Effector memory CD8-positive, alpha-beta T cell (primary cell): ENCODE results near the gene ENPP7.
"Not testable (repeated sequence)": the region's sequence is repeated elsewhere in the genome, so short reads cannot be mapped to it uniquely, and the experiment has no call there.

Experiments
- ATAC-seq: fragments of 150-1000 bp; cut with Tn5 transposase; replicated peaks from 2 replicates; pipeline ENCODE4 v1.10.0; 2021; ENCODE audit warnings: mild to moderate bottlenecking, moderate library complexity
- DNase-seq, 3 experiments: peaks; one replicate each; pipeline ENCODE4 v3.0.0; 2021
- H3K27ac Mint-ChIP-seq, 2 donors: one replicate each; pipeline ENCODE4 v1.8.0; 2022; ENCODE audit warnings: mild to moderate bottlenecking in 2 of 2, mixed read lengths in 2 of 2, moderate library complexity in 2 of 2
- H3K27me3 Mint-ChIP-seq, 2 donors: one replicate each; pipeline ENCODE4 v1.8.0; 2022; ENCODE audit warnings: mixed read lengths in 2 of 2
- H3K36me3 Mint-ChIP-seq: one replicate; pipeline ENCODE4 v1.8.0; 2022; ENCODE audit warnings: mild to moderate bottlenecking, moderate library complexity, mixed read lengths; ENCODE audit not compliant: insufficient read depth
- H3K4me1 Mint-ChIP-seq, 2 donors: one replicate each; pipeline ENCODE4 v1.8.0; 2022; ENCODE audit warnings: low read depth in 2 of 2, mixed read lengths in 2 of 2
- H3K4me3 Mint-ChIP-seq, 2 donors: one replicate each; pipeline ENCODE4 v1.8.0; 2022; ENCODE audit warnings: mild to moderate bottlenecking in 2 of 2, mixed read lengths in 2 of 2, moderate library complexity in 2 of 2
- H3K9me3 Mint-ChIP-seq, 2 donors: one replicate each; pipeline ENCODE4 v1.8.0; 2022; ENCODE audit warnings: mixed read lengths in 2 of 2

The ENPP7 gene

GRCh38 chr17:79754903-79755302 lies 24.2 kb downstream of the ENPP7 start:
- not testable (repeated sequence) for H3K27ac Mint-ChIP-seq, H3K4me1 Mint-ChIP-seq, DNase-seq, ATAC-seq, H3K4me3 Mint-ChIP-seq, H3K9me3 Mint-ChIP-seq, H3K36me3 Mint-ChIP-seq
- peaks cover 25 to 64% of the 10 kb centered on the region in 2 donors for H3K27me3 Mint-ChIP-seq

- no peak overlapping the region for H3K4me3 Mint-ChIP-seq
- ATAC-seq (no peak), DNase-seq (no peak)
- H3K4me1 Mint-ChIP-seq: no peaks in the 10 kb centered on the region
- H3K9me3 Mint-ChIP-seq: no peaks in the 10 kb centered on the region
- peaks cover 5% of the 10 kb centered on the region for H3K36me3 Mint-ChIP-seq
- no peak overlapping the region for H3K27ac Mint-ChIP-seq
- peaks cover 24 to 68% of the 10 kb centered on the region in 2 donors for H3K27me3 Mint-ChIP-seq
These were observed 24.8 kb downstream of the ENPP7 start for GRCh38 chr17:79755591-79755990.

GRCh38 chr17:79757140-79757745 lies 26.5 kb downstream of the ENPP7 start:
- H3K4me1 Mint-ChIP-seq: no peaks in the 10 kb centered on the region
- peaks cover 10 to 60% of the 10 kb centered on the region in 2 donors for H3K27me3 Mint-ChIP-seq
- DNase-seq (no peak), ATAC-seq (no peak)
- no peaks in the 10 kb centered on the region for H3K9me3 Mint-ChIP-seq
- no peak overlapping the region for H3K4me3 Mint-ChIP-seq
- H3K27ac Mint-ChIP-seq: no peak overlapping the region
- H3K36me3 Mint-ChIP-seq: peaks cover 5% of the 10 kb centered on the region

- Mint-ChIP-seq H3K36me3 (peaks cover 5% of the 10 kb centered on the region), H3K27me3 (peaks cover 18 to 64% of the 10 kb centered on the region in 2 donors), H3K4me3 (no peak overlapping the region), H3K9me3 (no peaks in the 10 kb centered on the region), H3K27ac (no peak overlapping the region), H3K4me1 (no peaks in the 10 kb centered on the region)
- no peak for ATAC-seq
- DNase-seq: no peak
These were observed 27.5 kb downstream of the ENPP7 start for GRCh38 chr17:79758271-79758670.

- Mint-ChIP-seq H3K4me1 (no peaks in the 10 kb centered on the region), H3K4me3 (no peak overlapping the region), H3K9me3 (no peaks in the 10 kb centered on the region), H3K27ac (no peak overlapping the region), H3K27me3 (peaks cover 18 to 52% of the 10 kb centered on the region in 2 donors), H3K36me3 (peaks cover 5% of the 10 kb centered on the region)
- DNase-seq: no peak
- ATAC-seq: no peak
These were observed 29.6 kb downstream of the ENPP7 start for GRCh38 chr17:79760197-79760906.

- H3K27me3 Mint-ChIP-seq: peaks cover 24 to 48% of the 10 kb centered on the region in 2 donors
- H3K27ac Mint-ChIP-seq: no peak overlapping the region
- H3K9me3 Mint-ChIP-seq: no peaks in the 10 kb centered on the region
- no peak for ATAC-seq
- H3K4me1 Mint-ChIP-seq: no peaks in the 10 kb centered on the region
- H3K4me3 Mint-ChIP-seq: no peak overlapping the region
- H3K36me3 Mint-ChIP-seq: peaks cover 3% of the 10 kb centered on the region
- no peak for DNase-seq
These were observed 31.3 kb downstream of the ENPP7 start for GRCh38 chr17:79761894-79762589.

- ATAC-seq: no peak
- Mint-ChIP-seq H3K27me3 (peaks cover 36 to 55% of the 10 kb centered on the region in 2 donors), H3K9me3 (no peaks in the 10 kb centered on the region), H3K36me3 (no peaks in the 10 kb centered on the region), H3K4me3 (no peak overlapping the region), H3K27ac (no peak overlapping the region), H3K4me1 (no peaks in the 10 kb centered on the region)
- DNase-seq: no peak
These were observed 35.0 kb downstream of the ENPP7 start for GRCh38 chr17:79765708-79766107.

GRCh38 chr17:79769570-79770506 lies 39.1 kb downstream of the ENPP7 start:
- no peaks in the 10 kb centered on the region for H3K36me3 Mint-ChIP-seq
- ATAC-seq (no peak), DNase-seq (no peak)
- no peaks in the 10 kb centered on the region for H3K9me3 Mint-ChIP-seq
- no peaks in the 10 kb centered on the region for H3K4me1 Mint-ChIP-seq
- peaks cover 54 to 77% of the 10 kb centered on the region in 2 donors for H3K27me3 Mint-ChIP-seq
- H3K4me3 Mint-ChIP-seq: no peak overlapping the region
- H3K27ac Mint-ChIP-seq: no peak overlapping the region

- Mint-ChIP-seq H3K4me1 (no peaks in the 10 kb centered on the region), H3K9me3 (no peaks in the 10 kb centered on the region), H3K4me3 (no peak overlapping the region), H3K36me3 (no peaks in the 10 kb centered on the region), H3K27me3 (peaks cover 68 to 91% of the 10 kb centered on the region in 2 donors), H3K27ac (no peak overlapping the region)
- no peak for DNase-seq
- ATAC-seq: no peak
These were observed 40.5 kb downstream of the ENPP7 start for GRCh38 chr17:79771276-79771675.

GRCh38 chr17:79772726-79773125 lies 42.0 kb downstream of the ENPP7 start:
- DNase-seq, H3K9me3 Mint-ChIP-seq, H3K4me3 Mint-ChIP-seq, H3K36me3 Mint-ChIP-seq, H3K4me1 Mint-ChIP-seq, ATAC-seq, H3K27ac Mint-ChIP-seq: not testable (repeated sequence)
- peaks cover 63 to 88% of the 10 kb centered on the region in 2 donors for H3K27me3 Mint-ChIP-seq

GRCh38 chr17:79774561-79774975 lies 43.8 kb downstream of the ENPP7 start:
- Mint-ChIP-seq H3K4me1 (peaks cover 5 to 11% of the 10 kb centered on the region in 2 donors), H3K27ac (no peak overlapping the region), H3K4me3 (no peak overlapping the region), H3K9me3 (no peaks in the 10 kb centered on the region), H3K27me3 (peaks cover 65 to 81% of the 10 kb centered on the region in 2 donors), H3K36me3 (peaks cover 12% of the 10 kb centered on the region)
- ATAC-seq (no peak), DNase-seq (no peak)

GRCh38 chr17:79775632-79776031 lies 44.9 kb downstream of the ENPP7 start:
- Mint-ChIP-seq H3K27me3 (peaks cover 67 to 81% of the 10 kb centered on the region in 2 donors), H3K9me3 (no peaks in the 10 kb centered on the region), H3K4me1 (peaks cover 5 to 11% of the 10 kb centered on the region in 2 donors), H3K36me3 (peaks cover 12% of the 10 kb centered on the region), H3K27ac (no peak overlapping the region), H3K4me3 (no peak overlapping the region)
- DNase-seq (no peak), ATAC-seq (no peak)
